Measurements from ENCODE around the gene SORCS3. TPM values are rescaled to one million over a fixed set of nuclear protein-coding genes. Genes with fewer than 3 reads are reported as not detected.

The SORCS3 gene
- total RNA-seq (ENCODE audit: low replicate concordance): 0.16 and 0.27 TPM in 2 replicates

GRCh38 chr10:104641187-104641936, at the start of gene SORCS3:
TSS of gene SORCS3 (plus strand) at chr10:104641290.
- no peak for TF ChIP-seq CTCF (IDR thresholded peaks at IDR 0.05; ENCODE audit: insufficient read depth, low read length)
- DNase-seq (ENCODE audit: low read depth): no peak

GRCh38 chr10:104591441-104591840, 49.6 kb upstream of the SORCS3 start:
- no peak for DNase-seq (ENCODE audit: low read depth)
- H3K4me3 ChIP-seq (ENCODE audit: low read depth, low read length): no peak overlapping the region
- TF ChIP-seq CTCF (IDR thresholded peaks at IDR 0.05; ENCODE audit: insufficient read depth, low read length): no peak

More at GRCh38 chr10:104641187-104641936, at the start of gene SORCS3:
- peak within 1 kb of the TSS; percentile 37 for H3K4me3 ChIP-seq (ENCODE audit: low read depth, low read length)

- TF ChIP-seq CTCF (IDR thresholded peaks at IDR 0.05; ENCODE audit: insufficient read depth, low read length): no peak
- H3K4me3 ChIP-seq (ENCODE audit: low read depth, low read length): no peak overlapping the region
- DNase-seq (ENCODE audit: low read depth): no peak
These were observed 39.9 kb upstream of the SORCS3 start for GRCh38 chr10:104601166-104601565.

GRCh38 chr10:104608091-104608828, 32.8 kb upstream of the SORCS3 start:
- no peak for TF ChIP-seq CTCF (IDR thresholded peaks at IDR 0.05; ENCODE audit: insufficient read depth, low read length)
- no peak for DNase-seq (ENCODE audit: low read depth)
- H3K4me3 ChIP-seq (ENCODE audit: low read depth, low read length): no peak overlapping the region

- DNase-seq (ENCODE audit: low read depth): no peak
- no peak for TF ChIP-seq CTCF (IDR thresholded peaks at IDR 0.05; ENCODE audit: insufficient read depth, low read length)
These were observed 28.4 kb upstream of the SORCS3 start for GRCh38 chr10:104612571-104613205.

GRCh38 chr10:104613406-104613805, 27.7 kb upstream of the SORCS3 start:
- no peak overlapping the region for H3K4me3 ChIP-seq (ENCODE audit: low read depth, low read length)

More at GRCh38 chr10:104612571-104613205, 28.4 kb upstream of the SORCS3 start:
- no peak overlapping the region for H3K4me3 ChIP-seq (ENCODE audit: low read depth, low read length)

More at GRCh38 chr10:104613406-104613805, 27.7 kb upstream of the SORCS3 start:
- no peak for DNase-seq (ENCODE audit: low read depth)
- TF ChIP-seq CTCF (IDR thresholded peaks at IDR 0.05; ENCODE audit: insufficient read depth, low read length): no peak

All from fibroblast of the aortic adventitia (primary cell).